ENCODE measurements around the gene HSP90AA1.

DNA sequence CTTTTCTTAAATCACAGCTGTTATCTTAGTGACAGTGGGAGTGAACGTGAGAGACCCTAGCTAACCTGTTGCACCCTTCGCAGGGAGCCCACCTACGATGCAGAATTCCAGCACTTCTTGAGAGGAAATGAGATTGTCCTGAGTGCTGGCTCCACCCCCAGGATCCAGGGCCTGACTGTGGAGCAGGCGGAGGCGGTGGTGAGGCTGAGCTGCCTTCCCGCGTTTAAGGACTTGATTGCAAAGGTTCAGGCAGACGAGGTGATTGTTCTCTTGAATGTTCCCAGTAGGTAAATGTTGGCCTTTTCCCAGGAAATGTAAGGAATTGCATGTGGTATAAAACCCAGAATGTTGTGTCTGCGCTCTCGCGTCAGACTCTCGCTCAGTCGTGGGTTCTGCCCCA lies 46.7 kb downstream of the HSP90AA1 start:
- TF ChIP-seq EZH2phosphoT487 (IDR thresholded peaks at IDR 0.05; ENCODE audit: insufficient read depth, low read depth) (no peak), EZH2 (IDR thresholded peaks at IDR 0.05; ENCODE audit: insufficient read depth, poor library complexity, severe bottlenecking) (no peak)

All from GM23248 (cell line).